Ectodermal cell (in vitro differentiated cells): ENCODE data around the gene BCO1.

ENCODE experiments used
- H3K27ac ChIP-seq: 2 replicates; pipeline ENCODE4 v1.7.0; 2013; ENCODE audit warnings: mild to moderate bottlenecking, low read depth, low read length; ENCODE audit not compliant: insufficient read depth, poor library complexity, severe bottlenecking
- H3K27me3 ChIP-seq: 2 replicates; pipeline ENCODE4 v1.7.0; 2013; ENCODE audit warnings: mild to moderate bottlenecking, low read length; ENCODE audit not compliant: insufficient read depth, control insufficient read depth, poor library complexity, severe bottlenecking
- H3K36me3 ChIP-seq: one replicate; pipeline ENCODE4 v1.7.0; 2013; ENCODE audit warnings: low read length; ENCODE audit not compliant: control insufficient read depth, insufficient read depth
- H3K4me1 ChIP-seq: one replicate; pipeline ENCODE4 v1.7.0; 2013; ENCODE audit warnings: low read length; ENCODE audit not compliant: control insufficient read depth, insufficient read depth
- H3K4me3 ChIP-seq: 2 replicates; pipeline ENCODE4 v1.7.0; 2013; ENCODE audit warnings: low read depth, low read length, control low read depth; ENCODE audit not compliant: insufficient read depth
- H3K9me3 ChIP-seq: 2 replicates; pipeline ENCODE4 v1.7.0; 2013; ENCODE audit warnings: mild to moderate bottlenecking, low read length, moderate library complexity; ENCODE audit not compliant: control insufficient read depth
- WGBS, 2 experiments: methylation state at CpG; one replicate each; pipeline ENCODE4 v1.1.7; 2013; ENCODE audit warnings: missing lambda C conversion rate in 2 of 2; 5-methylcytosine and 5-hydroxymethylcytosine counted together

The BCO1 gene

DNA sequence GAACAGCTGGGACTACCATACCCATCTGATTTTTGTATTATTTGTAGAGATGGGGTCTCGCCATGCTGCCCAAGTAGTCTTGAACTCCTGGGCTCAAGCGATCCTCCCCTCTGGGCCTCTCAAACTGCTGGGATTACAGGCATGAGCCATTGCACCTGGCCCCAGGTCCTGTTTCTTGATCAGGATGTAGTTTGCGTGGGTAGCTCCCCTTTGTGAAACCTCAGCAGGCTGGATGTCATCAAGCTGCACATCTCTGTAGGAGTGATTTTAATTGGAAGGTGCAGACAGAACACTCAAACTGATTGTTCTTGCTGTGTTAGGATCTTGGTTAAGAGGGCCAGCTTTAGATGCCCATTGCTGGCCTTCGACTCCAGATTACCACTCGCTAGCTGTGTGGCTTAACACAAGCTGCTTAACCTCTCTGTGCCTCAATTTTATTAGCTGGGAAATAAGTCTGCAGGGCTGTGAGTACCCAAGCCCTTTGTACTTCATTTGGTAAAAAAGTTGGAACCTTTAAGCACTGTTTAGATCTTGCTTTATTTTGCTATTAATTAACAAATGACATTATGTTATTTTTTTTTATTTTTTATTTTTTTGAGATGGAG lies 16.5 kb downstream of the BCO1 start:
- Histone ChIP-seq H3K27me3 (no peaks in the 10 kb centered on the region), H3K4me1 (no peaks in the 10 kb centered on the region), H3K27ac (no peak overlapping the region), H3K36me3 (no peaks in the 10 kb centered on the region), H3K9me3 (no peaks in the 10 kb centered on the region), H3K4me3 (no peak overlapping the region)
- WGBS, 2 experiments = 92 to 94% methylated on average over 5 of the region's 5 CpGs

DNA sequence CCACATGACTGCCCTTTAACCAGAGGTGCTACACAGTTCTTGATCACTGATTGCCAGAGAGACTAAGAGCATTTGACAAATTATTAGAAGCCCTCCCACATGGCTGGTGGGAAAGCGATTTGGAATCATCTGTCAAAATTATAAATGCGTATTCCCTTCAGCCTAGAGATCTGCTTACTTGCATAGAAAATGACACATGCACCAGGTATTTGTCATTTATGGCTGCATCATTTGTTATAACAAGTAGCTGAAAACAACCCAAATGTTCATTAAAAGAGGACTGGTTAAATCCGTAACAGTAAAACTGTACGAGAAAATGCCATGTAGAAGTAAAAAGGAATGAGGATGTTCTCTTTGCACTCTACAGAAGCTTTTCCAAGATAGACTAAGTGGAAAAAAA lies 21.4 kb downstream of the BCO1 start:
- H3K36me3 ChIP-seq = no peaks in the 10 kb centered on the region
- WGBS, 2 experiments = 95% methylated on average over 4 of the region's 4 CpGs
- no peak overlapping the region for H3K27ac ChIP-seq
- no peaks in the 10 kb centered on the region for H3K27me3 ChIP-seq
- H3K4me1 ChIP-seq = no peaks in the 10 kb centered on the region
- peaks cover 2% of the 10 kb centered on the region for H3K9me3 ChIP-seq
- no peak overlapping the region for H3K4me3 ChIP-seq

DNA sequence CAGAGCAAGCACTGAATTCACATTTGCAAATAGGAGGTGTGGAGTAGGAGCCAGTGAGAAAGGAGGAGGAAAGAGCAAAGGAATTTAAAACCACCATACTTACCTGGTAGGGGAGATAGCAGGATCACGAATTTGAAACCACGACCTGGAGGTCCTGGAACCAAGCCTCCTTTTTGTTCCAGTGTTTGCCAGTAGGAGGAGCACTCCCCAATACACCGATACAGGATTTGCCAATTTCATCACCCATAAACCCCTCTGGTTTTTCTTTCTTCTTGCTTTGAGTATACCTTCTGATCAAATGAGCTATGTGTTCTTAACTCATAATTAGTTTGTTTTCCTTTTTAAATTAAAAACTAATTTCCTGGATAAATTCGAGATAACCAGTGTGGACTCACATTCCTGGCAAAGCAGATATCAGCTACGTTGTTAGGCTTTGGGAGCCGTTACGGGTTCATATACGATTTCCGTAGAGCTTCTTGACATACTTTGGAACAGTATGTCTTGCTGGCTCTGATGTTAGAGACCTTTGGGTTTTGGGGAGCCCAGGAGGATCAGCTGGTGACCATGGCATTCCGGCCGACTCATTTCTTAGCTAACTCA lies 22.7 kb downstream of the BCO1 start:
- 88 to 91% methylated on average over 11 of the region's 11 CpGs for WGBS, 2 experiments
- Histone ChIP-seq H3K4me1 (no peaks in the 10 kb centered on the region), H3K36me3 (no peaks in the 10 kb centered on the region), H3K4me3 (no peak overlapping the region), H3K27ac (no peak overlapping the region), H3K27me3 (no peaks in the 10 kb centered on the region), H3K9me3 (peaks cover 2% of the 10 kb centered on the region)

DNA sequence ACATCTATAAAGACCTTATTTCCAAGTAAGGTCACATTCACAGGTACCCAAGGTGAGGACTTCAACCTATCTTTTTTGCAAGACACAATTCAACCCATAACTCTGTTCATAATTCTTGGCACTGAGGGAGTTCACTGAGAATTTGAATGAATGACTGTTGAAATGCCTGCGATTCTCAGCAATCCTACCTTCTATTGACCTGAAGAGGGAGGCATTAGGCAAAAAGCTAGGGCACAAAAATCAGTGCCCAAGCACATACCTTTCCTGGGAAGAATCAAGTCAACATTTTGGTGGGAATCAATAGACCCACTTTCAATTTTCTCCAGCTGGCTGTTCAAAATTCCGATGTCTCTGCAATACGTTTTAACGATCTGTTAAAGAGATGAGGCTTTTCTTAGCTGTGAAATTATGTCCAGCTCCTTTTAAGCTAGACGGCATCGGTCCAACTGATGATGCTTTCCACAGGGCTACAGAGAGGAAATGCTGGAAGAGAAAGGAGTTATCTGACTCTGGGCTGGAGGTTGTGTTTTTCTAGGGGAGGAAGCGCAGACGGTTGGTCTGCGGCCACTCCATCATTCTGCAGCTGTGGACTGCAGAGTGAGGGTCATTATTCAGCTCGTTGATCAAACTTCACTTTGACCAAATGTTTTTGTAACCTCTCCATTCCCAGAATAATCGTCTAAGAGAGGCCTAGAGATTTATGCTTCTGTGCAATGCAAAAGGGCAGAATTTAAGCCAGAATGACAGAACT lies 25.2 kb downstream of the BCO1 start:
- H3K27me3 ChIP-seq = no peaks in the 10 kb centered on the region
- H3K9me3 ChIP-seq = peaks cover 2% of the 10 kb centered on the region
- H3K4me3 ChIP-seq = no peak overlapping the region
- WGBS, 2 experiments = 91 to 93% methylated on average over 11 of the region's 11 CpGs
- H3K27ac ChIP-seq = no peak overlapping the region
- H3K4me1 ChIP-seq = no peaks in the 10 kb centered on the region
- no peaks in the 10 kb centered on the region for H3K36me3 ChIP-seq

DNA sequence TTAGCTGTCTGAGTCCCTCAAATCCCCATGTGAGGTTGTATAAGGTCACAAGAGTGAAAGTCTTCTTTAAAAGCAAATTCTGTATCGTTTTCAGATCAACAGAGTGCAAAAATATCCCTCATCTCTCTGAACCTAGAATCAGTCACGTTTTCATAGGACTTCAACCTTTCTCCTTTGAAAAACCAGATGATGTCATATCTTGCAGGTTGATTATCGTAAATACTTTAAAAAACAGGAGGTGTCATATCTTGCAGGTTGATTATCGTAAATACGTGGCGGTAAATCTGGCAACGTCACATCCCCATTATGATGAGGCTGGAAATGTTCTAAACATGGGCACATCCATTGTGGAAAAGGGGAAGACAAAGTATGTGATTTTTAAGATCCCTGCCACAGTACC lies 25.9 kb downstream of the BCO1 start:
- H3K36me3 ChIP-seq = no peaks in the 10 kb centered on the region

DNA sequence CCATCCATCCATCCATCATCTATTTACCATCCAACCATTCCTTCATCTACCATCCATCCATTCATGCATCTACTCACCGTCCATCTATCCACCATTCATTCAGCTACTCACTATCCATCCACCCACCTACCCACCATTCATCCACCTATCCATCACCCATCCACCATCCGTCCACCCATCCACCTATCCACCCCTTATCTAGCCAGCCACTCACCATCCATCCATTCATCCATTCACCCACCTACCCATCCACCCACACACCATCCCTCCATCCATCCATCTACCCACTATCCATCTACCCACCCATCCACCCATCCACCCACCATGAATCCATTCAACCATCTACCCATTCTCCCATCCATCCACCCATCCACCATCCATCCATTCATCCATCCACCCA lies 26.6 kb downstream of the BCO1 start:
- 92 to 95% methylated on average over 2 of the region's 2 CpGs for WGBS, 2 experiments
- no peaks in the 10 kb centered on the region for H3K36me3 ChIP-seq

More for the DNA sequence above, 25.9 kb downstream of the BCO1 start:
- Histone ChIP-seq H3K4me3 (no peak overlapping the region), H3K27ac (no peak overlapping the region), H3K4me1 (no peaks in the 10 kb centered on the region), H3K9me3 (peaks cover 2% of the 10 kb centered on the region), H3K27me3 (no peaks in the 10 kb centered on the region)
- WGBS, 2 experiments = 96% methylated on average over 7 of the region's 7 CpGs

DNA sequence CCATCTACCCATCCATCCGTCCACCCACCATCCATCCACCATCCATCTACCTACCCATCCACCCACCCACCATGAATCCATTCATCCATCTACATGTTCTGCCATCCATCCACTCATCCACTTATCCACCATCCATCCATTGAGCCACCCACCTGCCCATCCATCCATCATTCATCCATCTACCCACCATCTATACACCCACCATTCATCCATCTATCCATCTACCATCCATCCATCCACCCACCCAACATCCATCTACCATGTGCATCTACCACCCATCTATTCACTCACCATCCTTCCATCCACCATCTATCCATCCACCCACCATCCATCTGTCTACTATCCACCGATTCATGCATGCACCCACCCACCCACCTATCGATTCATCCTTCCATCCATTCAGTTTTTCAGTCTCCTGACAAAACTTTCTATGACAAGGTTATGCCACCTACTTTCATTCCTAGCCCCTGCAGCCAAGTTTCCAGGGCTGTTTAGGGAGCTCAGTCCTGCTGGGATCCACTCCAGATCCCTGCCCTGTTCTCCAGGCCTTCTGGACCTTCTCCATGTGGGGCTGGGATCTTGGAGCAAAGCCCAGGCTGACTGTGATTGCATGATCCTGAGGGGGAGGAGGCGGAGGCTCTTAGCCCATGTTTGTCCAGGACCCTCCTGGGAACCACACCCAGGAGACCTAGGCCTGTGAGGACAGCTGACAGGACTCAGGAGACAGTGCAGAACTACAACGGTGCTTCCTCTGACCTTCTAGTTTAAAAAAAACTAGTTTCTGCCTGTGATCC lies 27.4 kb downstream of the BCO1 start:
- WGBS, 2 experiments = 89 to 91% methylated on average over 5 of the region's 5 CpGs
- Histone ChIP-seq H3K4me3 (no peak overlapping the region), H3K4me1 (no peaks in the 10 kb centered on the region), H3K36me3 (no peaks in the 10 kb centered on the region), H3K9me3 (peaks cover 2% of the 10 kb centered on the region), H3K27me3 (no peaks in the 10 kb centered on the region), H3K27ac (no peak overlapping the region)

More for the DNA sequence above, 26.6 kb downstream of the BCO1 start:
- peaks cover 2% of the 10 kb centered on the region for H3K9me3 ChIP-seq
- no peak overlapping the region for H3K27ac ChIP-seq
- no peaks in the 10 kb centered on the region for H3K4me1 ChIP-seq
- H3K4me3 ChIP-seq = no peak overlapping the region
- H3K27me3 ChIP-seq = no peaks in the 10 kb centered on the region

DNA sequence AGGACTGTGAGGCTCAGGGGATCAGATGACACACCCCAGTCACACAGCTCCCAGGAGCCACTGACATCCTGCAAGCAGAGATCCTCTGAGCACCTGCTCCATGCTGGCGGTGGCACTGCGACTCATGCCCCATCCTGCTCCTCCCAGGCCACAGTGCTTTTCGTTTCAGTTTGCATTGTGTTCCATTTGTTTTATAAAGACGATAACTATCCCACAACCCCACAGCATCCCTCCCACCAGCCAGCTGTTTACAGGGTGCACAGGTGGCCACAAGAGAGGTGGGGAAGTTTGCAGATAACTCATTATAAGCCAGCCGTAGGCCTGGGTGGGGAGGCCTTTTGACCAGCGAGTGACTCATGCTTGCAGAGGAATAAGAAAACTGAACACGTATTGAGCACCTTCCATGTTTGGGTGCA lies 28.2 kb downstream of the BCO1 start:
- no peak overlapping the region for H3K4me3 ChIP-seq
- H3K9me3 ChIP-seq = peaks cover 2% of the 10 kb centered on the region

DNA sequence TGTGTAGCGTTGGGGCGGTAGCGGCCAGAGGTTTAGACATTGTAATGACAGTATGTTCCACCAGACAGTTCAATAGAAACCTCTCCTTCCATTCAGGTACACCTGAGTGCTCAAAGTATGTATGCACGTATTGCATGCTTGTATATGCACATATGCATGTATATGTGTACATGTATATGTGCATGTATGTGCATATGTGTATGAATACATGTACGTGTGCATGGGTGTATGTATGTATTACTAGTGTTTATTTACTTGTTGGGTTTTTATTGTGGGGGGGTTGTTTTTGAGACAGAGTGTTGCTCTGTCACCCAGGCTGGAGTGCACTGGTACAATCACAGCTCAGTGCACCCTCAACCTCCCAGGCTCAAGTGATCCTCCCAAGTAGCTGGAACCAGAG lies 30.0 kb downstream of the BCO1 start:
- no peaks in the 10 kb centered on the region for H3K4me1 ChIP-seq
- H3K9me3 ChIP-seq = no peaks in the 10 kb centered on the region
- no peak overlapping the region for H3K4me3 ChIP-seq
- WGBS, 2 experiments = 95 to 97% methylated on average over 5 of the region's 5 CpGs
- H3K27ac ChIP-seq = no peak overlapping the region
- H3K27me3 ChIP-seq = no peaks in the 10 kb centered on the region
- H3K36me3 ChIP-seq = no peaks in the 10 kb centered on the region

More for the DNA sequence above, 28.2 kb downstream of the BCO1 start:
- H3K4me1 ChIP-seq = no peaks in the 10 kb centered on the region
- H3K27ac ChIP-seq = no peak overlapping the region
- 87 to 92% methylated on average over 7 of the region's 7 CpGs for WGBS, 2 experiments
- no peaks in the 10 kb centered on the region for H3K27me3 ChIP-seq
- H3K36me3 ChIP-seq = no peaks in the 10 kb centered on the region
